ENCODE measurements around the gene SYNPO. TPM values are rescaled to one million over a fixed set of nuclear protein-coding genes. Genes with fewer than 3 reads are reported as not detected.

SYNPO gene
- total RNA-seq, 2 donors from 2014 or later, result 4.2 to 4.5 TPM

GRCh38 chr5:150650021-150651006 is 9.9 kb downstream of the SYNPO start:
- H3K27ac ChIP-seq (ENCODE audit: low read depth, low read length), result no peak overlapping the region
- H3K9me3 ChIP-seq (ENCODE audit: control insufficient read depth, low read length), result no peaks in the 10 kb centered on the region
- peak overlapping the region; percentile 2 for H3K27ac Mint-ChIP-seq
- H3K36me3 ChIP-seq (ENCODE audit: control insufficient read depth, insufficient read depth, low read length), result no peaks in the 10 kb centered on the region
- H3K4me1 Mint-ChIP-seq, result peaks cover 22% of the 10 kb centered on the region
- 81 to 90% methylated on average over 14 to 38 of the region's 38 CpGs for WGBS, 2 experiments (ENCODE audit: insufficient coverage in 1 of 2, insufficient read length in 1 of 2)
- peaks cover 3% of the 10 kb centered on the region for H3K36me3 Mint-ChIP-seq (ENCODE audit: low read depth)
- peaks cover 2% of the 10 kb centered on the region for H3K27me3 Mint-ChIP-seq (ENCODE audit: insufficient read depth)
- H3K4me3 ChIP-seq (ENCODE audit: low read length), result no peak overlapping the region
- peaks cover 1% of the 10 kb centered on the region for H3K4me1 ChIP-seq (ENCODE audit: control insufficient read depth, insufficient read depth, low read length)
- TF ChIP-seq CTCF (conservative IDR thresholded peaks at IDR 0.05), result no peak
- H3K4me3 Mint-ChIP-seq, result no peak overlapping the region
- no peak for DNase-seq
- H3K9ac ChIP-seq (ENCODE audit: extremely low read depth, low read length, poor library complexity, severe bottlenecking), result no peak overlapping the region
- H3K27me3 ChIP-seq (ENCODE audit: control insufficient read depth, insufficient read depth, low read length, poor library complexity, severe bottlenecking), result no peaks in the 10 kb centered on the region
- no peaks in the 10 kb centered on the region for H3K9me3 Mint-ChIP-seq

- H3K27me3 Mint-ChIP-seq (ENCODE audit: insufficient read depth), result peaks cover 2% of the 10 kb centered on the region
- peaks cover 20% of the 10 kb centered on the region for H3K4me1 Mint-ChIP-seq
- H3K4me3 Mint-ChIP-seq, result no peak overlapping the region
These were observed 10.9 kb downstream of the SYNPO start for GRCh38 chr5:150651382-150651781.

More at GRCh38 chr5:150651382-150651781, 10.9 kb downstream of the SYNPO start:
- TF ChIP-seq CTCF (conservative IDR thresholded peaks at IDR 0.05), result no peak
- no peaks in the 10 kb centered on the region for H3K4me1 ChIP-seq (ENCODE audit: control insufficient read depth, insufficient read depth, low read length)
- H3K27ac ChIP-seq (ENCODE audit: low read depth, low read length), result peak overlapping the region; percentile 89
- no peaks in the 10 kb centered on the region for H3K27me3 ChIP-seq (ENCODE audit: control insufficient read depth, insufficient read depth, low read length, poor library complexity, severe bottlenecking)
- Mint-ChIP-seq H3K27ac (peak overlapping the region; percentile 2), H3K36me3 (ENCODE audit: low read depth) (peaks cover 3% of the 10 kb centered on the region), H3K9me3 (no peaks in the 10 kb centered on the region)
- H3K4me3 ChIP-seq (ENCODE audit: low read length), result no peak overlapping the region
- WGBS, 2 experiments (ENCODE audit: insufficient coverage in 1 of 2, insufficient read length in 1 of 2), result 77 to 100% methylated on average over 1 of the region's 1 CpG
- no peak overlapping the region for H3K9ac ChIP-seq (ENCODE audit: extremely low read depth, low read length, poor library complexity, severe bottlenecking)
- DNase-seq, result peak; percentile 59
- H3K36me3 ChIP-seq (ENCODE audit: control insufficient read depth, insufficient read depth, low read length), result no peaks in the 10 kb centered on the region
- H3K9me3 ChIP-seq (ENCODE audit: control insufficient read depth, low read length), result no peaks in the 10 kb centered on the region
